ENCODE results near the gene NFE2. TPM values are rescaled to one million over a fixed set of nuclear protein-coding genes. Genes with fewer than 3 reads are reported as not detected.
A peak's percentile ranks its signal among the peaks of the same experiment; 100 is the strongest.

Gene NFE2
- total RNA-seq (2014; rRNA removed; shearing (Covaris generic)): not detected in 2 replicates

- Histone ChIP-seq H3K36me3 (no peaks in the 10 kb centered on the region), H3K27ac (no peak within 1 kb of the TSS), H3K4me1 (peaks cover 21% of the 10 kb centered on the region), H3K4me3 (no peak within 1 kb of the TSS), H3K27me3 (peaks cover 3% of the 10 kb centered on the region; the same call in 1 of the 2 replicates), H3K9me3 (replicated peaks) (no peaks in the 10 kb centered on the region)
- DNase-seq: peak; percentile 78 to 81
Observed at GRCh38 chr12:54300732-54301427, at the start of gene NFE2. TSS of gene NFE2 (minus strand) at chr12:54301015. CDS start at chr12:54295248, 5,767 bp downstream.

- no peaks in the 10 kb centered on the region for H3K27me3 ChIP-seq
- DNase-seq: no peak
- peaks cover 17% of the 10 kb centered on the region for H3K36me3 ChIP-seq
- H3K4me3 ChIP-seq: no peak overlapping the region
- no peaks in the 10 kb centered on the region for H3K9me3 ChIP-seq (replicated peaks)
- H3K4me1 ChIP-seq: peaks cover 5% of the 10 kb centered on the region
- H3K27ac ChIP-seq: no peak overlapping the region
Observed at GRCh38 chr12:54349679-54350078, 48.9 kb upstream of the NFE2 start.

- Histone ChIP-seq H3K27me3 (no peaks in the 10 kb centered on the region), H3K36me3 (peaks cover 22% of the 10 kb centered on the region), H3K27ac (no peak overlapping the region), H3K4me3 (no peak overlapping the region), H3K9me3 (replicated peaks) (no peaks in the 10 kb centered on the region), H3K4me1 (peaks cover 3% of the 10 kb centered on the region; the same call in 1 of the 2 replicates)
- DNase-seq: no peak
Observed at GRCh38 chr12:54349036-54349435, 48.2 kb upstream of the NFE2 start.

GRCh38 chr12:54341378-54342300 is 40.8 kb upstream of the NFE2 start:
- DNase-seq: peak; percentile 52 to 56
- H3K27ac ChIP-seq: peak overlapping the region; percentile 52; the same call in 1 of the 2 replicates
- H3K9me3 ChIP-seq (replicated peaks): no peaks in the 10 kb centered on the region
- peaks cover 31% of the 10 kb centered on the region for H3K36me3 ChIP-seq
- H3K4me1 ChIP-seq: peaks cover 14% of the 10 kb centered on the region
- H3K27me3 ChIP-seq: no peaks in the 10 kb centered on the region
- H3K4me3 ChIP-seq: no peak overlapping the region

- no peak overlapping the region for H3K4me3 ChIP-seq
- no peak for DNase-seq
- peaks cover 14% of the 10 kb centered on the region for H3K4me1 ChIP-seq
- H3K27ac ChIP-seq: peak overlapping the region; percentile 52; the same call in 1 of the 2 replicates
- H3K9me3 ChIP-seq (replicated peaks): no peaks in the 10 kb centered on the region
- H3K36me3 ChIP-seq: peaks cover 31% of the 10 kb centered on the region
- H3K27me3 ChIP-seq: no peaks in the 10 kb centered on the region
Observed at GRCh38 chr12:54340846-54341245, 40.0 kb upstream of the NFE2 start.

GRCh38 chr12:54338698-54339296 is 38.0 kb upstream of the NFE2 start:
- Histone ChIP-seq H3K27ac (no peak overlapping the region), H3K4me3 (no peak overlapping the region), H3K9me3 (replicated peaks) (no peaks in the 10 kb centered on the region), H3K4me1 (peaks cover 14% of the 10 kb centered on the region), H3K36me3 (peaks cover 17% of the 10 kb centered on the region), H3K27me3 (no peaks in the 10 kb centered on the region)
- no peak for DNase-seq

- DNase-seq: no peak
Observed at GRCh38 chr12:54337854-54338650, 37.2 kb upstream of the NFE2 start.

GRCh38 chr12:54337280-54337842 is 36.5 kb upstream of the NFE2 start:
- H3K27ac ChIP-seq: no peak overlapping the region
- no peak for DNase-seq
- no peaks in the 10 kb centered on the region for H3K9me3 ChIP-seq (replicated peaks)
- peaks cover 14% of the 10 kb centered on the region for H3K4me1 ChIP-seq
- H3K4me3 ChIP-seq: no peak overlapping the region
- peaks cover 4% of the 10 kb centered on the region for H3K36me3 ChIP-seq
- H3K27me3 ChIP-seq: no peaks in the 10 kb centered on the region

More at GRCh38 chr12:54337854-54338650, 37.2 kb upstream of the NFE2 start:
- H3K36me3 ChIP-seq: peaks cover 9% of the 10 kb centered on the region
- H3K27ac ChIP-seq: no peak overlapping the region
- H3K27me3 ChIP-seq: no peaks in the 10 kb centered on the region
- H3K4me1 ChIP-seq: peaks cover 14% of the 10 kb centered on the region
- H3K4me3 ChIP-seq: no peak overlapping the region
- H3K9me3 ChIP-seq (replicated peaks): no peaks in the 10 kb centered on the region

GRCh38 chr12:54333420-54334034 is 32.7 kb upstream of the NFE2 start:
- Histone ChIP-seq H3K4me1 (no peaks in the 10 kb centered on the region; the same call in 1 of the 2 replicates), H3K36me3 (peaks cover 9% of the 10 kb centered on the region), H3K9me3 (replicated peaks) (no peaks in the 10 kb centered on the region), H3K4me3 (no peak overlapping the region), H3K27ac (no peak overlapping the region), H3K27me3 (no peaks in the 10 kb centered on the region)
- DNase-seq: no peak

GRCh38 chr12:54331461-54331860 is 30.6 kb upstream of the NFE2 start:
- Histone ChIP-seq H3K27ac (no peak overlapping the region), H3K4me1 (no peaks in the 10 kb centered on the region; the same call in 1 of the 2 replicates), H3K36me3 (peaks cover 9% of the 10 kb centered on the region), H3K27me3 (no peaks in the 10 kb centered on the region), H3K4me3 (no peak overlapping the region), H3K9me3 (replicated peaks) (no peaks in the 10 kb centered on the region)
- DNase-seq: no peak

- no peaks in the 10 kb centered on the region; the same call in 1 of the 2 replicates for H3K4me1 ChIP-seq
- H3K9me3 ChIP-seq (replicated peaks): no peaks in the 10 kb centered on the region
- H3K4me3 ChIP-seq: no peak overlapping the region
- H3K27me3 ChIP-seq: no peaks in the 10 kb centered on the region
- peaks cover 9% of the 10 kb centered on the region for H3K36me3 ChIP-seq
- no peak overlapping the region for H3K27ac ChIP-seq
- DNase-seq: no peak
Observed at GRCh38 chr12:54330442-54330841, 29.6 kb upstream of the NFE2 start.

- no peak overlapping the region for H3K4me3 ChIP-seq
- H3K27me3 ChIP-seq: no peaks in the 10 kb centered on the region
- no peaks in the 10 kb centered on the region; the same call in 1 of the 2 replicates for H3K4me1 ChIP-seq
- DNase-seq: no peak
- H3K9me3 ChIP-seq (replicated peaks): no peaks in the 10 kb centered on the region
- no peak overlapping the region for H3K27ac ChIP-seq
- H3K36me3 ChIP-seq: peaks cover 9% of the 10 kb centered on the region
Observed at GRCh38 chr12:54329759-54330158, 28.9 kb upstream of the NFE2 start.

GRCh38 chr12:54328595-54329337 is 28.0 kb upstream of the NFE2 start:
- peaks cover 9% of the 10 kb centered on the region for H3K36me3 ChIP-seq
- no peaks in the 10 kb centered on the region; the same call in 1 of the 2 replicates for H3K4me1 ChIP-seq
- H3K9me3 ChIP-seq (replicated peaks): no peaks in the 10 kb centered on the region
- no peak overlapping the region for H3K27ac ChIP-seq
- no peak overlapping the region for H3K4me3 ChIP-seq
- H3K27me3 ChIP-seq: no peaks in the 10 kb centered on the region
- DNase-seq: no peak

All from SJCRH30 (cell line).